IMR-90 (cell line): ENCODE measurements around the gene HTR5A. TPM values are rescaled to one million over a fixed set of nuclear protein-coding genes. Genes with fewer than 3 reads are reported as not detected.

ENCODE experiments used
- ATAC-seq: fragments of 200-7000 bp; cut with Tn5 transposase; 2 replicates; pipeline ENCODE4 v1.9.1; 2020; ENCODE audit warnings: low read depth, mild to moderate bottlenecking, moderate library complexity
- BruUV-seq: library from RNA; stranded (reverse); fragments of 400-500 nt; replicated peaks from 2 replicates; lab custom pipeline; 2021; lab: Mats Ljungman, UMichigan
- CTCF ChIA-PET: fragments of 300-600 bp; formaldehyde crosslinking; extraction: SDS; loops from one replicate; lab custom pipeline; 2021; ENCODE audit warnings: antibody characterized with exemption; lab: Yijun Ruan, JAX
- POLR2A ChIA-PET: fragments of 300-600 bp; sonication (Branson Sonifier 250); formaldehyde crosslinking; loops from one replicate; lab custom pipeline; 2022; ENCODE audit warnings: antibody characterized with exemption; ENCODE audit not compliant: unreplicated experiment; lab: Charles Lee
- DNase-seq: peaks from one replicate; pipeline ENCODE4 v3.0.0; 2013
- H2AFZ ChIP-seq: replicated peaks from 2 replicates; pipeline ENCODE3; 2013; ENCODE audit warnings: low read length, mild to moderate bottlenecking; ENCODE audit not compliant: poor library complexity
- H2AK5ac ChIP-seq: 2 replicates; pipeline ENCODE4 v1.6.1; 2013; ENCODE audit warnings: low read depth, low read length, inconsistent platforms
- H2AK9ac ChIP-seq: replicated peaks from 2 replicates; pipeline ENCODE3; 2013; ENCODE audit warnings: mild to moderate bottlenecking, low read depth, low read length, moderate library complexity; ENCODE audit not compliant: poor library complexity
- H2BK120ac ChIP-seq: 2 replicates; pipeline ENCODE4 v1.6.1; 2013; ENCODE audit warnings: low read depth, low read length, inconsistent platforms
- H2BK15ac ChIP-seq: 3 replicates; pipeline ENCODE4 v1.6.1; 2013; ENCODE audit warnings: low read depth, low read length, inconsistent platforms
- H2BK20ac ChIP-seq: 2 replicates; pipeline ENCODE4 v1.6.1; 2013; ENCODE audit warnings: low read depth, mild to moderate bottlenecking, inconsistent platforms, low read length, moderate library complexity
- H2BK5ac ChIP-seq: 2 replicates; pipeline ENCODE4 v1.6.1; 2013; ENCODE audit warnings: mild to moderate bottlenecking, low read depth, low read length, inconsistent platforms; ENCODE audit not compliant: poor library complexity, severe bottlenecking
- H3K14ac ChIP-seq: replicated peaks from 2 replicates; pipeline ENCODE4 v1.6.1; 2013; ENCODE audit warnings: low read depth, low read length, inconsistent platforms
- H3K18ac ChIP-seq: 2 replicates; pipeline ENCODE4 v1.6.1; 2013; ENCODE audit warnings: low read depth, low read length, control low read depth
- H3K23ac ChIP-seq: 2 replicates; pipeline ENCODE4 v1.6.1; 2013; ENCODE audit warnings: low read depth, low read length, inconsistent platforms
- H3K27ac ChIP-seq: 2 replicates; pipeline ENCODE4 v1.5.1; 2013; ENCODE audit warnings: mild to moderate bottlenecking, control low read depth, low read length; ENCODE audit not compliant: insufficient read depth
- H3K27me3 ChIP-seq: 2 replicates; pipeline ENCODE4 v1.6.1; 2013; ENCODE audit warnings: low read length; ENCODE audit not compliant: control insufficient read depth, insufficient read depth
- H3K36me3 ChIP-seq: 2 replicates; pipeline ENCODE4 v1.6.1; 2013; ENCODE audit warnings: low read length, mixed read lengths; ENCODE audit not compliant: control insufficient read depth, insufficient read depth
- H3K4ac ChIP-seq: 2 replicates; pipeline ENCODE4 v1.6.1; 2013; ENCODE audit warnings: low read depth, low read length, inconsistent platforms
- H3K4me1 ChIP-seq: 2 replicates; pipeline ENCODE4 v1.6.1; 2013; ENCODE audit warnings: low read length, mixed read lengths; ENCODE audit not compliant: control insufficient read depth, insufficient read depth
- H3K4me2 ChIP-seq: 2 replicates; pipeline ENCODE4 v1.6.1; 2013; ENCODE audit warnings: low read depth, mild to moderate bottlenecking, control low read depth, low read length, moderate library complexity
- H3K4me3 ChIP-seq: 2 replicates; pipeline ENCODE4 v1.5.1; 2013; ENCODE audit warnings: low read depth, mild to moderate bottlenecking, control low read depth, low read length, moderate library complexity; ENCODE audit not compliant: insufficient read depth
- H3K56ac ChIP-seq: 2 replicates; pipeline ENCODE4 v1.6.1; 2013; ENCODE audit warnings: low read length, inconsistent platforms; ENCODE audit not compliant: insufficient read depth; ENCODE audit errors: extremely low read depth
- H3K79me1 ChIP-seq, 2 experiments: 2 replicates each; pipeline ENCODE4 v1.6.1; 2013; ENCODE audit warnings: low read length in 2 of 2, inconsistent platforms in 1 of 2, low read depth in 1 of 2
- H3K9ac ChIP-seq: 2 replicates; pipeline ENCODE4 v1.6.1; 2013; ENCODE audit warnings: low read depth, low read length, control low read depth
- H3K9me1 ChIP-seq: 2 replicates; pipeline ENCODE4 v1.6.1; 2013; ENCODE audit warnings: low read length, inconsistent platforms; ENCODE audit not compliant: insufficient read depth
- H3K9me3 ChIP-seq: 2 replicates; pipeline ENCODE4 v1.6.1; 2013; ENCODE audit warnings: low read length; ENCODE audit not compliant: control insufficient read depth, insufficient read depth
- H4K20me1 ChIP-seq: 2 replicates; pipeline ENCODE4 v1.6.1; 2013; ENCODE audit warnings: low read length, inconsistent platforms; ENCODE audit not compliant: insufficient read depth
- H4K5ac ChIP-seq: 2 replicates; pipeline ENCODE4 v1.6.1; 2013; ENCODE audit warnings: mild to moderate bottlenecking, low read depth, low read length, control low read depth
- H4K8ac ChIP-seq, 2 experiments: 2 replicates each; pipeline ENCODE4 v1.6.1; 2013; ENCODE audit warnings: low read depth in 2 of 2, low read length in 2 of 2, control low read depth in 1 of 2, inconsistent platforms in 1 of 2
- H4K91ac ChIP-seq: 2 replicates; pipeline ENCODE4 v1.6.1; 2013; ENCODE audit warnings: low read depth, low read length, inconsistent platforms; ENCODE audit not compliant: insufficient read depth
- WGBS, 2 experiments: methylation state at CpG; one replicate each; pipeline versions ENCODE4 v1.1.5 to v1.1.7; 2013; ENCODE audit warnings: missing lambda C conversion rate in 2 of 2; ENCODE audit not compliant: insufficient read length in 1 of 2; ENCODE audit errors: extremely low coverage in 2 of 2; 5-methylcytosine and 5-hydroxymethylcytosine counted together
- dilution Hi-C: fragments of 300-500 bp; cut with HindIII; formaldehyde crosslinking; loops from one replicate; pipeline ENCODE4 v1.14.3; 2018; ENCODE audit warnings: low sequenced_read_pairs; ENCODE audit not compliant: unreplicated experiment
- in situ Hi-C: fragments of 300-500 bp; cut with MboI; formaldehyde crosslinking; loops from 3 replicates; pipeline ENCODE4 v1.14.3; 2019; ENCODE audit warnings: low sequenced_read_pairs, inconsistent platforms, mixed read lengths
- intact Hi-C: fragments of 100-400 bp; cut with micrococcal nuclease; formaldehyde crosslinking; loops from 2 replicates; pipeline ENCODE4 v1.10.0; 2022
- polyA plus RNA-seq, 3 experiments: library from polyadenylated mRNA; depleted of rRNA; stranded (reverse); fragments of >200 nt; gene quantifications; 2 replicates each; pipeline ENCODE4 v1.2.3, GENCODE V29; 2012; ENCODE audit warnings: low replicate concordance in 1 of 3
- total RNA-seq: library from RNA; depleted of rRNA; stranded (reverse); fragments of >200 nt; gene quantifications from 2 replicates; pipeline ENCODE4 v1.2.3, GENCODE V29; 2012
- TF ChIP-seq, protein P1 (sequence below): conservative IDR thresholded peaks from 2 replicates; pipeline ENCODE4 v1.5.1; 2012; ENCODE audit warnings: mild to moderate bottlenecking, low read depth, low read length, improper control_type of control experiment

Gene HTR5A
- total and polyA plus RNA-seq, 2 of the 4 experiments (the other 2 are of a cell fraction) = not detected

DNA sequence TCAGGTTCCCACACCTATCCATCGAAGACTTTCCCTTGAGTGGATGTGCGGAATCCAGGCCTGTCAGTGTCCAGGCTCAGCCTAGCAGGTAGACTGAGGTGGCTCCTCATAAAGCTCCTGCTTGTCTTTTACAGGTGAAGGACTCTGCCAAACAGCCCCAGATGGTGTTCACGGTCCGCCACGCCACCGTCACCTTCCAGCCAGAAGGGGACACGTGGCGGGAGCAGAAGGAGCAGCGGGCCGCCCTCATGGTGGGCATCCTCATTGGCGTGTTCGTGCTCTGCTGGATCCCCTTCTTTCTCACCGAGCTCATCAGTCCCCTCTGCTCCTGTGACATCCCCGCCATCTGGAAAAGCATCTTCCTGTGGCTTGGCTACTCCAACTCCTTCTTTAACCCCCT lies 13.9 kb downstream of the HTR5A start:
- Histone ChIP-seq H3K79me1 (no peaks in the 10 kb centered on the region), H3K36me3 (no peaks in the 10 kb centered on the region), H2AK5ac (no peak overlapping the region), H3K14ac (no peak overlapping the region), H3K4me2 (no peak overlapping the region), H3K27me3 (no peaks in the 10 kb centered on the region), H2BK5ac (no peak overlapping the region), H3K27ac (no peak overlapping the region), H3K9me1 (no peaks in the 10 kb centered on the region), H3K4me1 (no peaks in the 10 kb centered on the region), H4K20me1 (no peaks in the 10 kb centered on the region), H3K9ac (no peak overlapping the region), H3K4me3 (no peak overlapping the region), H2BK15ac (no peak overlapping the region), H3K23ac (no peak overlapping the region), H2BK20ac (no peak overlapping the region), H4K8ac (no peak overlapping the region), H2BK120ac (no peak overlapping the region), H4K5ac (no peak overlapping the region), H3K18ac (no peak overlapping the region), H3K4ac (no peak overlapping the region), H4K91ac (no peak overlapping the region), H2AFZ (no peak overlapping the region), H3K9me3 (peaks cover 3% of the 10 kb centered on the region; the same call in 1 of the 2 replicates), H3K56ac (no peak overlapping the region), H2AK9ac (no peak overlapping the region)
- dilution Hi-C loops (no loop called here), in situ Hi-C loops (no loop called here), intact Hi-C loops (no loop called here)
- ChIA-PET CTCF (no interaction called here), POLR2A (no interaction called here)
- ATAC-seq (no peak), DNase-seq (no peak)
- no TSS peak for BruUV-seq
- TF ChIP-seq, protein P1, sequence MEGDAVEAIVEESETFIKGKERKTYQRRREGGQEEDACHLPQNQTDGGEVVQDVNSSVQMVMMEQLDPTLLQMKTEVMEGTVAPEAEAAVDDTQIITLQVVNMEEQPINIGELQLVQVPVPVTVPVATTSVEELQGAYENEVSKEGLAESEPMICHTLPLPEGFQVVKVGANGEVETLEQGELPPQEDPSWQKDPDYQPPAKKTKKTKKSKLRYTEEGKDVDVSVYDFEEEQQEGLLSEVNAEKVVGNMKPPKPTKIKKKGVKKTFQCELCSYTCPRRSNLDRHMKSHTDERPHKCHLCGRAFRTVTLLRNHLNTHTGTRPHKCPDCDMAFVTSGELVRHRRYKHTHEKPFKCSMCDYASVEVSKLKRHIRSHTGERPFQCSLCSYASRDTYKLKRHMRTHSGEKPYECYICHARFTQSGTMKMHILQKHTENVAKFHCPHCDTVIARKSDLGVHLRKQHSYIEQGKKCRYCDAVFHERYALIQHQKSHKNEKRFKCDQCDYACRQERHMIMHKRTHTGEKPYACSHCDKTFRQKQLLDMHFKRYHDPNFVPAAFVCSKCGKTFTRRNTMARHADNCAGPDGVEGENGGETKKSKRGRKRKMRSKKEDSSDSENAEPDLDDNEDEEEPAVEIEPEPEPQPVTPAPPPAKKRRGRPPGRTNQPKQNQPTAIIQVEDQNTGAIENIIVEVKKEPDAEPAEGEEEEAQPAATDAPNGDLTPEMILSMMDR = no peak
- 70% methylated on average over 11 of the region's 14 CpGs; no CpG with 5 or more reads in 1 of the 2 experiments for WGBS, 2 experiments
